ENCODE measurements around the gene CALR3.

GRCh38 chr19:16476401-16476800 is 19.6 kb downstream of the CALR3 start:
- TF ChIP-seq CTCF (CRISPR knock-in tag; IDR thresholded peaks at IDR 0.05) (no peak), ZNF296 (CRISPR knock-in tag; conservative IDR thresholded peaks at IDR 0.05) (no peak), MXI1 (IDR thresholded peaks at IDR 0.05; ENCODE audit: borderline replicate concordance, low read depth, low read length) (no peak)
